Prostate gland (tissue), 2 donors: ENCODE data around the gene C10orf88.

Experiments
- POLR2A ChIP-seq: fragments of 450-650 bp; IDR thresholded peaks from one replicate; pipeline ENCODE4 v1.6.1; 2016; ENCODE audit warnings: antibody characterized with exemption, mild to moderate bottlenecking
- POLR2AphosphoS5 ChIP-seq: sonication (generic); formaldehyde crosslinking; IDR thresholded peaks from one replicate; pipeline ENCODE4 v1.6.1; 2017; ENCODE audit warnings: antibody characterized with exemption
- TF ChIP-seq, protein P1 (sequence below), 4 experiments: fragments of 200-600 bp in 2 of 4; fragments of 450-650 bp in 2 of 4; sonication (generic) in 2 of 4; IDR thresholded peaks; 1 replicate in 3 of 4; 2 replicates in 1 of 4; pipeline ENCODE4 v1.5.1; 2016 to 2019; ENCODE audit warnings: antibody characterized with exemption in 4 of 4, mild to moderate bottlenecking in 2 of 4, moderate library complexity in 2 of 4

DNA sequence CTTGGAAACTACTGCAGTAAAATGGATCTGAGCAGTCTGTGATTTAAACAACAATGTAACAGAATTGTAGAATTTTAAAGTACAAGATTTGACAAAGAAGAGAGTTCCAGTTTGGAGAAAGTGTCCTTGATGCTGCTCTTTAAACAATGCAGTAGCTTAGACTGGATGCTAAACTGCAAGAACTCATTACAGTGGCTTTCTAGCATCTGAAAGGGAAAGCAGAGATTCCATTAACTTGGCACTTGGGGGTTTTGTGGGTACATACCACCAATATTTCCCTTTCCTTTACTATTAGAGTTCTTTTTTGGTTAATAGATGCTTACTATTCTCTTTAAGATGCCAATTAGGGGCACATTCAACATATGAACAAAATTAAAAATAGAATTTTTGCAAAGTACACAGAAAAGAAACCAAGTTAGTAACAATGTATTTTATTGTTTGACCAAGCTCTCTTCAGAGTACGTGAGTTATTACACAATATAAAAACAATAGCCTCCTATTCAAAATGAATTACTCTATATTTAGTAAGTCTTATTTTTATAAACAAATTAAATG lies 38.1 kb upstream of the C10orf88 start:
- TF ChIP-seq POLR2AphosphoS5 (no peak), POLR2A (no peak)
- TF ChIP-seq, protein P1, sequence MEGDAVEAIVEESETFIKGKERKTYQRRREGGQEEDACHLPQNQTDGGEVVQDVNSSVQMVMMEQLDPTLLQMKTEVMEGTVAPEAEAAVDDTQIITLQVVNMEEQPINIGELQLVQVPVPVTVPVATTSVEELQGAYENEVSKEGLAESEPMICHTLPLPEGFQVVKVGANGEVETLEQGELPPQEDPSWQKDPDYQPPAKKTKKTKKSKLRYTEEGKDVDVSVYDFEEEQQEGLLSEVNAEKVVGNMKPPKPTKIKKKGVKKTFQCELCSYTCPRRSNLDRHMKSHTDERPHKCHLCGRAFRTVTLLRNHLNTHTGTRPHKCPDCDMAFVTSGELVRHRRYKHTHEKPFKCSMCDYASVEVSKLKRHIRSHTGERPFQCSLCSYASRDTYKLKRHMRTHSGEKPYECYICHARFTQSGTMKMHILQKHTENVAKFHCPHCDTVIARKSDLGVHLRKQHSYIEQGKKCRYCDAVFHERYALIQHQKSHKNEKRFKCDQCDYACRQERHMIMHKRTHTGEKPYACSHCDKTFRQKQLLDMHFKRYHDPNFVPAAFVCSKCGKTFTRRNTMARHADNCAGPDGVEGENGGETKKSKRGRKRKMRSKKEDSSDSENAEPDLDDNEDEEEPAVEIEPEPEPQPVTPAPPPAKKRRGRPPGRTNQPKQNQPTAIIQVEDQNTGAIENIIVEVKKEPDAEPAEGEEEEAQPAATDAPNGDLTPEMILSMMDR (IDR thresholded peaks at IDR 0.05): no peak
